Activated gamma-delta T cell treated with anti-CD3 and anti-CD28 coated beads, Interleukin-2, amount 50 U/mL, for 16 hours (primary cell): ENCODE data around the gene CCDC192.
"Not testable (repeated sequence)": the region's sequence is repeated elsewhere in the genome, so short reads cannot be mapped to it uniquely, and the experiment has no call there.

ENCODE experiments used
- DNase-seq: peaks from one replicate; pipeline ENCODE4 v3.0.0-alpha.2; 2020; ENCODE audit warnings: low read depth

The CCDC192 gene

DNA sequence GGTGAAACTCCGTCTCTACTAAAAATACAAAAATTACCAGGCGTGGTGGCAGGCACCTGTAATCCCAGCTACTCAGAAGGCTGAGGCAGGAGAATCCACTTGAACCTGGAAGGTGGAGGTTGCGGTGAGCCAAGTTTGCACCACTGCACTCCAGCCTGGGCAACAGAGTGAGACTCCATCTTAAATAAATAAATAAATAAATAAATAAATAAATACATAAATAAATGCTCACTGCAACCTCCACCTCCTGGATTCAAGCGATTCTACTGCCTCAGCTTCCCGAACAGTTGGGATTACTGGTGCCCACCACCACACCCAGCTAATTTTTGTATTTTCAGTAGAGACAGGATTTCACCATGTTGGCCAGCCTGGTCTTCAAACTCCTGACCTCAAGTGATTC is 144.4 kb downstream of the CCDC192 start:
- not testable (repeated sequence) for DNase-seq

DNA sequence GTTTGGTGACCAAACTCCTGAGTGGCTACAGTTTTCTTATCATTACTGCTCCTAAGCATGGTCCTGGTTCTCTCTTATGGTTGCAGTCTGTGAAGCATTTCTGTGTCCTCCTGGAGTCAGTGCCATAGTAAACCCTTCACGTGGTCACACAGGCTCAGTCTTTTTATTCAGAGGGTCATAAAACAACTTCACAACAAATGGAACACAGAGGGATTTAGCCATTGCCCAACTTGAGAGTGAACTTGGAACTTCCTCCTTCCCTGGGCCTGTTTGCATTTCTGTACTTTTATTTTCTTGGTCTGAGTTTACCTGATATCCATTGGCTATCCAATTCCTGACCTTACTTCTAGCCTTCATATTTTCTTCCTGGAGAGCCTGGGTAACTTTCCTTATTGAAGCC is 144.9 kb downstream of the CCDC192 start:
- DNase-seq: no peak

DNA sequence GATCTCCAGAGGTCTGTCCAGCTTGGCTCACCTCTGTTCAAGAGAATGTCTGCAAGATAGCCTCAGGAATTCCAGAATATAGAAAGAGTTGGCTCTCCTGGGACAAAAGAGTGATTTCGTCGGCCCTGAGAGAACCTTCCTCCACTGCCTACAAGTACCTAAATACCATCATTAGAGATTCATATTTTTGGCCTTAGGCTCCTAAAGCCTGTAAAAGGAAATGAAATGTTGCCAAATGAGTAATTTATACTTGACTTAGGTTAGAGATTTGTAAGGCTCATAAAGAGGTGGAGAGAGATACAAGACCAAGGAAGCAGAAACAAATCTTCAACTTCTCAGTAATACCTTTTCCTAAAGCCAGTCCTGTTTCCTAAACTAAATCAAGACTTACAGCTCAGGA is 146.2 kb downstream of the CCDC192 start:
- no peak for DNase-seq

DNA sequence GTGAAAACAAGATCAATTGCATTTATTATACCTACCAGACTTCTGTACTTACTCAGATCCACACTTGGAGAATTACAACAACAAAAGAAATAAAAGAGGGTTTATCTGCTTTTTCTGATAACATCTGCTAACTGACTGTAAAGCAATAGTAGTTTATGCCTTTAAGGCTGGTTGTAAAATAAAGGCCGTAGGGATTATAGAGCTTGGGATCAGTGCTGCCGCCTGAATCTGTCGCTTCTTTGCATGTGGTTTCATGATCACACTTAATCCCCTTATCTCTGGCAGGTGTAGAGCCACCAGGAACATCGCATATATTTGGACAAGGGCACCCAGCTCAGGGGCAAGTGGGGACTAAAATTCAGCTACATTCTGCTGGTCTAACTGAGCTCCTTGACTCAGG is 146.7 kb downstream of the CCDC192 start:
- no peak for DNase-seq

DNA sequence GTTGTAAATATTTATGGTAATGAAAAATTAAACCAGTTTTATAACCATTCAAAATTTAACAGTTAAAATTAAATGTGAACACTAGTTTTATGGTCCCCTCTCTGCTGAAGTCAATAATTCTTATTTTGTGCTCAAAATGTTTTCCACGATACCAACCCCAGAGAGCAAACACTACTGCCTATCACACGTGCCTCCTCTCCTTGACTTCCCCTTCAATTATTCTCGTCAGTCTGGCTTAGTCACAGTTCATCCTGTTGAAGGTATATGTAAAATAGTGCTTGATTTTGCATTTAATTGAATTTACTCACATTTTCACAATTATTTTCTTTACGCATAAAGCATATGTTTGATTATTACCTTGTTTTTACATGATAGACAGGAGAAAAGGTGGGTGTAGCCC is 148.8 kb downstream of the CCDC192 start:
- no peak for DNase-seq

DNA sequence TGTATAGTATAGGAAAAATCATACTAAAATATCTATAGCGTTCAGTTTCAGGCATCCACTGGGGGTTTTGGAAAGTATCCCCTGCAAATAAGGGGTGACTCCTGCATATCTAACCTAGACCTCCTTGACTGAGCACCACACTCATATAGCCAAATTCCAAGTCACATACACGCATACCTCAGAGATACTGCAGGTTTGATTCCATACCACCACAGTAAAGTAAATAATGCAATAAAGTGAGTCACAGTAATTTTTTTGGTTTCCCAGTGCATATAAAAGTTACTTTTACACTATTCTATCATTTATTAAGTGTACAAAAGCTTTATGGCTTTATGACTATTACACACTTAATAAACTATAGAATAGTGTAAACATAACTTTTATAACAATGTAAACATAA is 151.3 kb downstream of the CCDC192 start:
- DNase-seq: no peak

DNA sequence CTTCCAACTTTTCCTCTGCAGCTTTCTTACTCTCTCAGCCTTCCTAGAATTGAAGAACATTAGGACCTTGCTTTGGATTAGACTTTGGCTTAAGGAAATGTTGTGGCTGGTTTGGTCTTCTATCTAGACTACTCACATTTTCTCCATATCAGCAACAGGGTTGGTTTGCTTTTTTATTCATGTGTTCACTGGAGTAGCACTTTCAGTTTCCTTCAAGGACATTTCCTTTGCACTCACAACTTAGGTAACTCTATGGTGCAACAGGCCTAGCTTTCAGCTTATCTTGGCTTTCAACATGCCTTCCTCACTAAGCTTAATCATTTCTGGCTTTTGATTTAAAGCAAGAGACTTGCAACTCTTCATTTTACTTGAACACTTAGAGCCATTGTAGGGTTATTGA is 153.1 kb downstream of the CCDC192 start:
- DNase-seq: no peak

DNA sequence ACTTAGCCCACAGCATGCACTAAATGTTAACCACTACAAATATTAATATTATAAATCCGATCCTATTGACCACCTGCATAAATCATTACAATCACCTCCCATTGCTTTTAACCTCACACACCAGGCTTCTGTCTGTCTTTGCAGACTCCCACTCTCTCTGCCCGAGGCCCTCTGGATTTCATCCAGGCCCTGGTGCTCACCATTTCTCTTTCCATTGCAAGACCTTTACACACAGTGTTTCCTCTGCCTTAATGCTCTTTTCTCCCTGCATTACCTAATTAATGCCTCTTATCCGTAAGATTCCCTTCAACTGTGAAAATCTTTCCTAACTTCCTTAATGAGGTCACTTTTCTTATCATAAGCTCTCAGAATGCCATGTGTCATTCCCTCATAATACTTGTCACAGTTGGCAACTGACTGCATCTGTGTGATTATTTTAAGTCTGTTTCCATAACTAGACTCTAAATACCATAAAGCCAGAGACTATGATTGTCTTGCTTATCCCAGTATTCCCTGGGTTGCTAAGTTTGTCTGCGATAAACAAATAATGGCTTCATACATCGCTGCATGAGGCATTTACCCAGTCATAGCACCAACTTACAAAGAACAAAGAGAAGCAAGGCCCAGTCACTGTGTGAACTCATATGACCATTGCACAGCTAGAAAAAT is 155.1 kb downstream of the CCDC192 start:
- DNase-seq: no peak

DNA sequence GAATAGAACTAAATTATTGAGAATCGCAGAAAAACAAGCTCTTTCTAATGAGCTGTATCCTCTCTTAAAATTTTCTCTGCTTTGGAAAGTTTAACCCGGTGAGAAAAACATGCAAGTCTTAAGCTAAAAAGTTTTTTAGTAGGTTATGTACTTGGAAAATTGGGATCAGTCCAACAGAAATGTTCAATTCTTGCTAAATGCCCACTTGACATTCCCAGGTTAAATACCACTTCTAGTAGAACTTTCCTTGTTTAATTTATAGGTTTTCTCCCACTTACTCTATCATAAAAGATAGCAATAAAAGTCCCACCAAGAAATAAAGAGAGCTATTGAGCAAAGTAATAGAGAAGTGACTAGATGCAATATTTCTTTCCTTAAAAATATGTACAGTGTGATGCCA is 157.1 kb downstream of the CCDC192 start:
- no peak for DNase-seq

DNA sequence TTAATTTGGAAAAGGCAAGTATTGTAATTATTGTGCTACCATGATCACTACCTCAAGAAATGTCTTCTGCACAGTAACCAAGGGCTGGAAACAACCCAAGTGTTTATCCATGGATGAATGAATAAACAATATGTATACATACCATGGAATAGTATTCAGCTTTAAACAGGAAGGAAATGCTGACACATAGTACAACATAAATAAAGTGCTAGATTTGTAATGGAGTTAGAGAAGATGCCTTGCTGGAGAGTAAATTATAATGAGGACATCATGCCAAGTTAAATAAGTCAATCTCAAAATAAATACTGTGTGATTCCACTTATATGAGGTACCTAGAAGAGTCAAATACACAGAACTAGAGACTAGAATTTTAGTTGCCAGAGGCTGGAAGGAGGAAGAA is 160.0 kb downstream of the CCDC192 start:
- no peak for DNase-seq

DNA sequence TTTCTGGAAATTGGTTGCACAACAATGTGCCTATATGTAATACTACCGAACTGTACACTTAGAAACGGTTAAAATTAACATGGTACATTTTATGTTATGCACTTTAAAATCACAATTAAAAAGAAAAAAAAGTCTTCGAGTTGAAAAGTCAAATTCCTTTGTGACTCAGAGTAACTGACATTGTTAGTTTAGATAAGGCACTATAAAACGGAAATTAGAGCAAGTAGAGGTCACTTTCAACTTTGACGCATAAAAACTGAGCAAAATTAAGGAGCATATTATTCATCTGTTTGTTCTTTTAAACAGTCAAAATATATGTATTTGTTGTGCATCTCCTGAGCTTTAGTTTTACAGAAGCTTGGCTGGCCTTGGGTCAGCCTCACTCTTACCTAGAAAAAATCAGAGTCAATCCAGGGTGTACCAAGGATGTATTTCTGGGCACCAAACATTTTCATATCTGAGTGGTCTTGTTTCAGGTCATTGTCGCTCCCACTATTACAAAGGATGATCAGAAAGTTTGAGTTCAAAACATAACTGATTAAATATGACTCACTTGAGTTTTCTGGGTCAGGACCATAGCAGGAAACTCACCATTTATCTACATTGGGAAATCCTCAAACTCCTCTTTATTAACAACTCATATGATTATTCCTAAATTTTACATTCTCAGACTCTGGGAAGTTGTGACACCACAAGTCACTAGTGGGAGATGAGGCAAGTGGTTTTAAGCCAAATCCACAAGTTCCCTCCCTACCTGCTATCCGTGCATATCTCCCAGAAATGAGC is 160.6 kb downstream of the CCDC192 start:
- DNase-seq: no peak

DNA sequence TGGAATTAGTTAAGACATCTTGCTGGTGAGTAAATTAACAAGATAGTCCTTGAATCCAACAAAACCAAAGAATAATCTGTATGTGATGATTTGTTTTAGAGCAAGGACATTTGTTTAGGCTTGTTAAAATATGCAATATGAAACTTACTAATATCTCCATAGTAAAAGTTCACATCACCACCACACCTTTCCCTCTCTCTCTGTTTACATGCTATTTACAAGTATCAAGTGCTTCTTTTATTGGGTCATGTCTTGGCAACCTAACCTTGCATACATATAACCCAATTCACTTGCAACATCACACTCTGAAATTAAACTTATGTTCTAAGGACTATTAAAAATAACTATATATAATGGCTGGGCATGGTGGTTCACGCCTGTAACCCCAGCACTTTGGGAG is 161.3 kb downstream of the CCDC192 start:
- no peak for DNase-seq

DNA sequence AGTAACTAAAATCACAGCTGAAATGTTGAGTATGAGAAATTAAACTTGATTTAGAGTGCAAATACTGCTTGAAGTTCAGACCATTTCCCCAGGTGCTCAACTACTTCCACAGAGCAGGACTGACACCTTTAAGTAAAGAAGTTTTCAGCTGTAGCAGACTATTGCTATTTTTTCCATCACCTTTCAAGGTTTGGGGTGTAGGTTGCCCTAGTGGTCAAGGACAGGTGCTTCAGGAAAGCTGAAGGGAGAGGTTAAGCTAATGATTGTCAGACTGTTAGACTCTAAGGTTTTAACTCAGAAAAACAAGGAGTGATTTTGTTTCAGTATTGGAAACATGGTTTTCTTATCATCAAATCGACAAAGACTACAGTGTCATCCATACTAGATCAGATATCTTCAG is 162.1 kb downstream of the CCDC192 start:
- DNase-seq: no peak

DNA sequence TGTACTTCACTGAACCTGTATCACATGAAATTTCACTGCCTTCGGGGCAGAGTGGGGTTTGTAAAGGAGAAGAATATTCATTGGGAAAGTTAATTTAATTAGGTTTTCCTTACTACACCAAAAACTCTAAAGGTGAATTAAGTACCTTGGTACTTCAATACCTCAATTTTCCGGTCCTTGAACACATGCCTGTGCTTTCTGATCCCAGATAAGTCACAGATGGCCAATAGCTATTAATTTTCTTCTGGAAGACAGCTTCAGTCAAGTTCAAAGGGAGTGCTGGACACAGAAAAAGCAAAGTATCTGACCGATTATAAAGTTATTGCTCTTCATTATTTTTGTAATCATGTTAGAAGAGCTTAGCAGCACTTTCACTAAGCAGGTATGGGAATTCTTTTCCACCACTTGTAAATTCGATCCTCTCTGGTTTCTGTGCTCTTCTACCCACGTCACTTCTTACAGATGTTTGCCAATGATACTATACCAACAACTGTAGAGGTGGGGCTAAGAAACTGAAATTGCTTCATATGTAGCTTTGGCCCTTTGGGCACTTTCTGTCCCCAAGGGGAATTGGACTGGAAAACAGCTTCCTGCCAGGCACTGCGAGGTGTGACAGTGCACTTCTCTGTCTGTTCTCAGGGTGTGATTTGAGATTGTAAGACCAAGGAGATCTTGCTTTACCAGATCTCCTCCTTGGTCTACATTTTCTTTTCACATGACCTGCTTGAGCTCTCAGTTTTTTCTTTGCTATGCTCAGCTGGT is 164.0 kb downstream of the CCDC192 start:
- DNase-seq: no peak

DNA sequence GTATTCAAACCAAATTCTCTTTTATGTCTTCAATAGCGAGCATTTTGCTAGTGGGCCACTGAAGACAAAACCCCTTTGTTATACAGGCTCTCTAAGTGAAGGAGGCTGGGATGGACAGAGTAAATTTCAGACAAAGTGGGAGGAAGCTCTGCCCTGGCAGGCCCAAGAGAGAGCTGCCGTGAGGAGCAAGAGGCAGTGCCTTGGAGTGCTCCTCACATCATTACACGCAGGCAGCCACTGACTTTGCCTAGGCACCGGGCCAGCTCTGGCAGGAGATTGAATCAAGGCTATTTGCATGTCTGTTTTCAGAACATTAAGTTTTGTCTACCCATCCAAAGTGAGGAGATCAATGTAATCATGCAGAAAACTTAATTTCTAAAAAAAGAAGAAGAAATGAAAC is 167.7 kb downstream of the CCDC192 start:
- no peak for DNase-seq

DNA sequence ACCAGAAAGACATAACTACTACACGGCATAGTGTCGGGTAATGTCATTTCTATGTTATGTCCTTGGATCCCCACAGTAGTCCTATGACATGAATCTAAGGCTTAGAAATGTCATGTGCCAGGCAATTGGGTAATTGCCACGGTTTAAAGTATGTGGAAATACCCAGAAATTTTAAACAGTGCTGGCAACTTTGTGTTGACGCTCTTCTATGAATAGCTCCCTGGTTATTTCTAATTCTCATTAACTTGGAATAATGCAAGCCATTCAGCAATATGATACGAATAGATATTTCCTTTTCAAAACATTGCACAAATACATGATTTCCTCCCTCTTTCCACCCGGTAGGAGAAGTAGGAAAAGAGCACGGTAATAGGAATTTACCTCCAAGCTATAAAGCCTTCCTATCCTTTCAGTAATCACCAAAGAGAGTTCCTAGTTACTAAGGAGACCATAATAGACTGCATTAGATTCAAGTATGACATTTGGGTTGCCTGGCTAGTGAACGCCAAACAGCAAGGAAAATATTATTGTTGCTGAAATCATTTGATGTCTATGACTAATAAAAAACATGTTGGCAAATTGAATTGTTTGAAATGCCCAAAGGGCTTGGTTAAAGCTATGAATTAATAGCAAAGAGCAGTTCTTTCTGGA is 168.4 kb downstream of the CCDC192 start:
- no peak for DNase-seq

DNA sequence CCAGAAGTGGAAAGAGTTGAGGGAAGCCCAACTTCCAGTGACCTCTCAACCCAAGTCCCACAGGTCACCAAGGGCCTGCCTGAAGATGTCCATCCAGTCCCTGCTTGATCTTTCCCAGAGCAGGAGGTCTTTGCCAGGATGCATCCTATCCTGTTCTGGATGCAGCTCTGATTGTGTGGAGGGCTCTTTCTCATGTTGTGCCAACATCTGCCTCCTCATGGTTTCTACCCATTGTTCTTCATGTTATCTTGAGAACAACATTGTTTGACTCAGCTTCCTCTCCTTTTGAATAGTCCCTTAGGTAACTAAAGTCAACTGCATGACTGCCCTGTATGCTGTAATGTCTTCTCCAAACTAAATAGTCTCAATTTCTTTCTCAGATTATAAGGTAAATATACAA is 169.3 kb downstream of the CCDC192 start:
- DNase-seq: no peak

DNA sequence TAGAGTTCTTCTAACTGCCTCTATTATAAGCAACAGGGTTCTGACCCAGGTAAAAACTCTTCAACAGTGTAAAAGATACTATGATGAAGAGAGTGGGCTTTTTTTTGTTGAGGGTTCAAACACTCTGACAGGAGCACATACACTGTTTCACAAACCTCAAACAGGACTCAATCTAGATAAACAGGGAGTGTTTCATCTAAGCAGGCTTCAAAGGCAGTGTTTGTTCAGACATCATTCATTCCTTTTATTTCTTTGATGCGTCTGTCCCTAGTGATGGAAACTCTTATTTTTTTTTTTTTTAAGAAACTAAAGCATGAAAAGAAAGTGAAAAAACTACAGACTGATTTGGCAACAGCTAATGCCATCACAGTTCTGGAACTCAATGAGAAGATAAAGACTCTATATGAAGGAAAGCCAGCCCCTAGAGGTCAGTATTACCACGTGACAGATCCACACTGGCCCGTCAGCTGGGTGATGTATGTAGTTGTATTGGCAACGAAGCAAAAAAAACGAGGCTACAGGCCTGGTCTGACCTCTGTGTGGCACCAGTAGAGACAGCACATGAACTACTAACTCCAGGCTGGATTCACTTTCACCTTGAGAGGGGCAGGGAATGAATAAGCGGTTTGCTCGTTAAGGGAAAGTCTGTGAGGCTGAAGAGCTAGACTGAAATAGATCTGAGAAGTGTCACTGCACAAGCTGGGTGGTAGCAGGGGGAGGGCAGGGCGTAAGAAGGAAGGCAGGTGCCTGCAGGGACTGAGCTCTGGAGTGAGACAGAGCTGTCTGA is 172.2 kb downstream of the CCDC192 start:
- no peak for DNase-seq

DNA sequence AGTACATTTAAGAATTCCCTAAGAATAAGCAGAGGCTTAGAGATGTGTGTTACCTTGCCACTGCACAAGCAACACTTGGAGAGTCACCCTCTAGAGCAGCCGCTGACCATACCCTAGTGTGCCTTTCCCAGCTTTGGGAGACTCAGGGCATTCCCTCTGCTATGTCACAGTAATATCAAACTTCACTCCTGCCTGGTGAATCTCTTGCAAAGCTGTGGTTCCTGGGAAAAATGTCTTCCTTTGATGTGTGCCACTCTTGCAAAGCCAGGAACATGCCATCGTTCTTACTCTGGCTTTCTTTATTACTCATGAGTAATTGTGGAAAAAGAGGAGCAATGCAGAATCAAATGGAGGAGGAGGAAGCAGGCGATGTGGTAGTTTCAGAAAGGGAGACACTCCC is 173.2 kb downstream of the CCDC192 start:
- DNase-seq: no peak

DNA sequence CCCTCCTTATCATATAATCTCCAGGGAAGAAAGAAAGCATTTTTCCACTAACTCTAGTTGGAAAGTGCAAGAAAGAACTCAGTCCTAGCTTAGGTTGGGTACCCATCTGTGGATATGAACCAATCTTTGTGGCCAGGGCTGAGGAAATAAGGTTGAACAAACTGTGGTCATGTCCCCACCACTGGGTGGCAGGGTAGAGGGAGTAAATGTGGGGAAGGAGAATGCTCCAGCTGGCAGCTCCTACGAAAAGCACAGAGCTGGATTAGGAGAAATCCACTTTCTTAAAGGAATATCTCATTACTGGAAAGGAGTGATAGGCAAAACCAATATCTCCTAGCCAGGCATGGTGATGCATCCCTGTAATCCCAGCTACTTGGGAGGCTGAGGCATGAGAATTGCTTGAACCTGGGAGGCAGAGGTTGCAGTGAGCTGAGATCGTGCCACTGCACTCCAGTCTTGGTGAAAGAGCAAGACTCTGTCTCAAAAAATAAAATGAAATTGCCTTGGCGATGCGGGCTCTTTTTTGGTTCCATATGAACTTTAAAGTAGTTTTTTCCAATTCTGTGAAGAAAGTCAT is 175.1 kb downstream of the CCDC192 start:
- DNase-seq: no peak

DNA sequence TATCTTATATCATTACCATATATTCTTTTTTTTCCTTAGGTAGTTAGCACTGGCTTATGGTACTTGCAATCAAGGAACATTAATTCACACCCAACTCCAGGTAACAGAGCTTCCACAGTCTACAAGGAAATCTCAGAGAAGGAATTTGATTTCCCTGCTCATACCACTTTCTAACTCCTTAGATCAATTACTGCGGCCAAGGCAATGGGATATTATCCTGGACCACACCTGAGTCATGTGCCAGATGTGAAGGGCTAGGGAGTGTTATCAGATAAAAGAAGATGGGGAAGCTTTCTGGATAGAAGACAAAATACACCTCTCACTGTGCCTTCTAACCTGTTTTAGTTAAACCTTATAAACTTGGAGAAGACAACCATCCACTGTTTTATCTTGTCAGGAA is 181.2 kb downstream of the CCDC192 start:
- DNase-seq: no peak
